GM21447 (cell line): ENCODE data around the gene PIM3.

Source experiments
- ATAC-seq: cut with Tn5 transposase; IDR thresholded peaks from one replicate; pipeline ENCODE4 v1.9.1; 2021; ENCODE audit not compliant: unreplicated experiment

Gene PIM3

DNA sequence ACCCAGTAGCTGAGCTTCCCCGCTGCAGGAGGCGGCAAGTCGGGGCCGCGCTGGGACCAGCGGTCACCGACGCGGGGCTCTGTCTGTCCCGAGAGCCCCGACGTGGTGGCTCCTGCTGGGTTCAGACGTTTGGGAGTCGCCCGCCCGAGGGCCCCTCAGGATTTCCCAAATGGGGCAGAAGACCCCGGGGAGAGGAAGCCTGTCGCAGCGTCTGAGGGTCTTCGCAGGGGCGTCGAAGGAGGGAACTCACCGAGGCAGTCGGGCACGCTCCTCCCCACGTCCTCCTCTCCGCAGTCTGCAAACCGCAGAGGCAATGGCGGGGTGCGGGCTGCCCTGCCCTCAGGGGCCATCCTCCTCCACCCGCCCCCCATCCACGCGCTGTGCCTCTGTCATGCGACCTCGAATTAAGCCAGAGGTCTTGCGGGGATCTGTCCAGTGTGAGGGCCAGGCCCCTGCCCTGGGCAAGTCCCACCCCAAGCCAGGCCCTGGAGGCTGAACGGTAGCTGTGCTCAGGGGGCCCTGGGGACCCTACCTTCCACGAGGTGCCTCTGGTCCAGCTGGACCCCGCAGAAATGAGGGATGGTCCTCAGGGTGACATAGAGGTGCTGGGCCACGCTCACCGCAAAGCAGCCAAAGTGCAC, 39.5 kb downstream of the PIM3 start:
- no peak for ATAC-seq

DNA sequence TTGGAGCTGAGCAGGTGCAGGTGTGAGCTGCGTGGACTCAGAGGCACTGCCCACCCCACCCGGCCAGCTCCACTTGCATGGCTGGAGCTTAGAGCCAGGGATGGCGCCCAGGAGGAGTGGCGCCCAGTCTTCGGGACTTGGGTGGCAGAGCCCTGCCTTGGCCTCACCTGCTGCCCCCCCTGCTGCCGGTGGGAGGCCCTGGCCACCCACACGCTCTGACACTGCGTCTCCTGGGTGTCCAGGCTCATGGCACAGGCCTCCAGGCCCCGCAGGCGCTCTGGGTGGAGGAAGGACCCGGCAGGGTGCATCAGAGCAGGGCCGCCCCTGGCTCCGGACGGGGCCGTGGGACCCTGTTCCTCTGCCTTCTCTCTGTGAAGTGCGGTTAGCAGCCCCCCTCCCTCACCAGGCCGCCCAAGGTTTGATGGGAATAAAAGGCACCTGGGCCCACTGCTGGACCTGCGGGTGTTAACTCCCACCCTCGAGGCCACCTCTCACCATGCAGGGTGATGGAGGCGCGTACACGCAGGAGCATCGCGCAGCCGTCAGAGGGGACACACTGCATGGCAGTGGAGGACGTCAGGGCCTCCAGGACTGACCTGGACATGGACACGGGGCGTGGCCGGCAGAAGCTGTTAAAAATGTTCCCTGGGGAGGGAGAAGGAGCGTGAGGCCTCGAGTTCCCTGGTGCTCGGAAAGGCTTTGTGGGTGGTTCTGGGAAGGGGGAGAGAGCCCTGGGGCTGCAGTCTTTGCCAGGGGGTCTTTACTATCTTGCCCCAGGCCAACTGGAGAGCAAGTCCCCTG, 40.2 kb downstream of the PIM3 start:
- ATAC-seq, result no peak

DNA sequence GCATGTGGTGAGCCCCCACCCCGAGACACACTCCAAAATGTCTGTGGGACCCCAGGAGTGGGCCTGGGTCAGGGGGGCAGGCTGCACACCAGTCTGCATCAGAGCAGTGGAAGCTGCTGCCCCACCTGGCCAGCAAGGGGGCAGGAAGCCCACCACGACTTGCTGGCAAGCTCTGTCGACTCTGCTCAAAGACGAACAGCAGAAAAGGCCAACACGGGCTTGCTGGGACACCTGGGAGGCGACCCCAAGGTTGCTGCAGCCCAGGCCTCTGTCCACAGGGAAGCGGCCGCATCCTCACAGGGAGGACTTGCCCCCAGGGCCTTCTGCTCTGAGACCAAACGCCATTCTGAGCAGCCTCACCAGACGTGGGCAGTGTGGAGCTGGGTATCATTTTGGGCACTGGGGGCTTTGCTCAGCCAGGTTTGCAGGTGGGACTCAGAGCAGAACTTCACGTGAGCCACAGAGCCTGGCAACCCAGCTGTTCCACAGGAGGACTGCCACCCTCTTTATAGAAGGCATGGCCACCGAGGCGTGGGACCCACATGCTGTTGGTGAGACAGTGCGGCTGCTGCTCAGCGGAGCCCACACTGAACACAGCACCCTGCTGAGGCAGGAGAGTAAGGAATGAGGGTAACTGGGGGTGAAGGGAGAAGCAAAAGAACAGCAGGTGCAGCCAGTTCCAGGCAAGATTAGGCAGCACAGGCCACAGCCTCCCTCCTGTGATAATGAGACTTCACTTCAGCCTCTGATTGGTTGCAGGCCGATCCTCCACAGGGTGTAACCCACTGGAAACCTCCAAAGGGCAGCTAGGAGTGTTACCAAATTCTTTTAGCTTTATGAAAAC, 41.0 kb downstream of the PIM3 start:
- no peak for ATAC-seq

DNA sequence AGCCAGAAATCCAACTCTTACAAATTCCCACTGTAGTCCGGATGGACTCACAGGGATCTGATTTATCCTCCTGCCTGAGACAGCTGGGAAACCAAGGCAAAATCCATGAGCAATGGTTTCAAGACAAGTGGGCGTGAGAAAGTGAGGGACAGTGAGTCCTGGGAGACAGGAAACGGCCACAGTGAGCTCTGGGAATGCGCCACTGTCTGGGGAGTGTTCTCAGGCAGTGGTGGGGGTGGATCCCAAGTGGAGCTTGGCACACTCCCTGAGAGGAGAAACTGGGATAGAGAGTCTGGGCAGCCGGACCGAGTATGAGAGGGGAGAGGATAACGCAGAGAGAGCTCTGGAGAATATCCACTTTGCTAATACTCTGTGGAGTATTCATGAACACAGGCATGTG, 42.2 kb downstream of the PIM3 start:
- no peak for ATAC-seq

DNA sequence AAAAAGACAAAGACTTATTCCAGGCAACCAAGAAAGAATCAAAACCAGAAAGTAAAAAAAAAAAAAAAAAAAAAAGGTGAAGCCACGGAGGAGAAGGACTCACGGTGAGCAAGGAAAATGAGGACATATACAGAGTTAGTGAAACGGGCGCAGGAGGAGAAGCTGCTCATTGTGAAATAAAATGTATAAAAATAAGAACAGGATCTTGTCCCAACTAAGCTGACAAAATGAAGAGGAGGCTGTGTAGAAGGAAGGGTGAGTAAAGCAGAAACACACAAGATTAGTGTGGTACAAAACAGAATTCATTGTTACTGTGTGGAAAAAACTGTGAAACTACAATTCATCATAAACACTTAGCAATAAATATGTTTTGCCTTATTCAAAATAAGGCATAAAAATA, 44.3 kb downstream of the PIM3 start:
- ATAC-seq, result no peak

DNA sequence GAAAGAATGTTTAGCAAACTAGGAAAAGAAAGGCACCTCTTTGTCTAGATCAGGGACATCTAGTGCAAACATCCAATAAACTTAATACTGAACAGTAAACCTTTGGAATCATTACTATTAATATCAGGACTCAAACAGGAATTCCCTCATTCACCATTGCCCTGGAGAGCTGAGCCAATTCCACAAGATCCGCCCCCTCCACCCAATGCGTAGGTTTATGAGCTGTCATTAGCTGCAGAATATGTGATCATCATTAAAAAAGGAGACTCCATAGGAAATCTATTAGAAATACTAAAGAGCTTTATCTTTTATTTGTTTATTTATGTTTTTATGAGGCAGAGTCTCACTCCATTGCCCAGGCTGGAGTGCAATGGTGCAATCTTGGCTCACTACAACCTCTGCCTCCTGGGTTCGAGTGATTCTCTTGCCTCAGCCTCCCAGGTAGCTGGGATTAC, 46.5 kb downstream of the PIM3 start:
- no peak for ATAC-seq

DNA sequence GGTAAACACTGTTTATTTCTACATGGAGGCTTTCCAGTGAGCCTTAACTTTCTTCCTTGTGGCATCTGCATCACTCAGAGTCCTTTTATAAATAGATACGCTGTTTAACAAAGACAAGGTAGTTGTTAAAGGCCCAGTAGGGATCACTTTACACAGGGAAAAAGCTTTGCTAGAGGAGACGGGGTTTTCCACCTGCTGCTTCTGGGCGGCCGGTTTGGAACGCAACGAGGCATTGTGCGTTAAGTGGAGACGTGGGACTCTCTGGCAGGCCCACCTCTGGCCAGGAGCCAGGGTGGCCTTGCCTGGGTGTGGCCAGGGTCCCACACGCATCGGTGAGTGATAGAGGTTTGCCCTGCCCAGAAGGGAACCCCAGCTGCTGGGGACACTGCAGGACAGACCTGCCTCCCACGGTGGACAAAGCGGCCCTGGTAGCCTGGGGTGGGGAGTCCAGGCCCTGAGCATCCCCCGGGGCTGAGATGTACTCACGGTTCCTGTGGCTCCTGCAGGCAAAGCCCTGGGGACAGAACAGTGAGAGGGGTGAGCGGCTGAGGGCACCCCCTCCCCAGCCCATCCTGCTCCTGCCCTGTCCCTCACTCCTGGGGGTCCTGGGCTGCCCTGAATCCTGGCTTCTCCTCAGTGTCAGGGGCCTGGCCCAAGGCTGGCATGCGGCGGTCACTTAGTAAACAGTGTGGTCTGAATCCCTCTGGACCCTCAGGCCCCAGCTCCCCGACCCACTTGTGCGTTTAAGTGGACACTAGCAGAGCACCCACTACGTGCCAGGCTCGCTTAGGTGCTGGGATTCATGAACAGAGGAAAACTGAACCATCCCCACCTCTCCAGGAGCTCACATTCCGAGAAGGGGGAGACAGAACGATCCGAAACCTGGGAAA, 47.8 kb downstream of the PIM3 start:
- no peak for ATAC-seq

DNA sequence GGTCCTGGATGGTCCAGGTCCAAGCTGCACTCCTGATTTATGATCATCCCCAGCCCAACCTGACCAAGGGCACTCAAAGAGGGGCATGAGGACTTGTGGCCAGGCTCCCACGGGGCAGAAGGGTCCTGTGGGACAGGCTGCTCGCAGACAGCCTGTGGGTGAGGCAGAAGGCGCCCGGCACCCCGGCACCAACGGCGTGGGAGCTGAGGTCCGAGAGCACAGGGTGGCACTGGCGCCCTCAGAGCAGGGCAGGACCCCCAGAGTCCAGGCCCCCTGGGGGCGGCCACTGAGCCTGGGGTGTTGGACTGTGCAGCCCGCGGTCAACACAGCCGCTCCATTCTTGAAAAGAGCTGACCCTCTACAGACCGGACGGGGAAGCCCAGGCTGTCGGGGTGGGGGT, 48.7 kb downstream of the PIM3 start:
- no peak for ATAC-seq

DNA sequence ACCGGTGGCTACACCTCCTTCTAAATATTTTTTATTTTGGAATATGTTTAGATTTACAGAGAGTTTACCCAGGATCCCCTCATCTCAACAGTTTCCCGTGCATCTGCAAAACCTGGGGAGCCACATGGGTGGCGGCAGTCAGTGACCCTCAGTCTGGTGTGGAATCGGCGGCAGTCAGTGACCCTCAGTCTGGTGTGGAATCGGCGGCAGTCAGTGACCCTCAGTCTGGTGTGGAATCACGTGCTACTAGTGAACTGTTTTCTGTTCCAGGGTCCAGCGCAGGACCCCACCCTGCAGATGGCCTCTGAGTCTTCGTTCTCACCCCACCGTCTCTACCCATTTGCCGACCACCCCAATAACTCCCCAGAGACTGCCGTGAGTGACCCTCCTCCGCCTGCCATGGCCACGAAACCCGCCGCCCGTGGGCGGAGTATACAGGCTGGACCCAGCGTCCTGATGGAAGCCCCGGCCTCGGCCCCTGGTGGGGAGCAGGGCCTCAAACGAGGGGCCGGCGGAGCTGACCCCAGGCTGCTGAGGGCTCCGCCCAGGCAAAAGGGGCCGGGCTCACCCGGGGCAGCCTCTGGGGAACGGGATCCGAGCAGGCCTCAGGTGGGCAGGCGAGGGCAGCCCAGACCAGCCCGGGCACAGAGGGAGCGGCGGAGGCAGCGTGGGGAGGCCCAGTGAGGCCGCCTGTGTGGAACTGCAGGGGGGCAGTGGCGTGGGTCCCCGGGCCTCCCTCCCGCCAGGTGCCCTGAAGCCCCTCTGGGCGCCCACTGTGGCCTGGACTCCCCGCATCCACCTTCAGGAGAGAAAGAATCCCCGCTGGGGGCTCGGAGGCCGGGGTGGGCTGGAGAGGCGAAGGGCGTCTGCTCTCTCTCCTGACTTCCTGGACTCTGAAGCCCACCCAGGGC, 49.4 kb downstream of the PIM3 start:
- ATAC-seq, result no peak

DNA sequence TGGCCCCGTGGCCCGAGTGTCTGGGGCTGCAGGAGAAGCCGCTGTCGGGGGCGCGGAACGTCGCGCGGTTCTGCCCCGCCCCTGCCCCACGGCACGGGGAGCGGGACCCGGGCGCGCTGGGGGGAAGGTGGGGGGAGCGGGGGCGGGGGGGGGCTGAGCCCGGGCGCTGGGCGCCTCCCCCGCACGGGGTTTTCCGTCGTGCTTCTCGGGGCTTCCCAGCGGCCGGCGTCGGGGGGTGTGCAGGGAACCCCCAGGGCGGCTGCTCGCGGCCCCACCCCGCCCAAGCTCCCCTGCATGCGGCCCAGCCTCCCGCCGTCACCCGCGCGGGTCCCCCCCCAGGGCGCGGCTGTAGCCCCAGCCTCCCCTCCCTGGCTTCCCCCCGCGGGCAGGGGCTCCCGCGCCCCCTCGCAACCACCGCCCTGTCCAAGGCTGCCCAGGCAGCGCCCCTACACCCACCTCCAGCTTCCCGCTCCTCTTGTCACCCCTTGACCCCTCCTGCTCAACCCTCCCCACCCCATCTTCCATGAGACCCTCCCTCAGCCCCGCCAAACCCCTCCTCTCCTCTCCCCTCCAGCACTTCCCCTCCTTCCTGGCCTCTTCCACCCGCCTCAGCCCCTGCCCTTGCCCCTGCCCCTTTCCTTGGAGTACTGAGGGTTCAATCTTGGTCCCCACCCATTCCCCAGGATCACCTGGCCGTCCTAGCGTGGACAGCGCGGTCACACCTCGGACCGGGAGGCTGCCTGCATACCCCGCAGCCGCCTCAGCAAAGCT, 50.3 kb downstream of the PIM3 start:
- ATAC-seq, result no peak

DNA sequence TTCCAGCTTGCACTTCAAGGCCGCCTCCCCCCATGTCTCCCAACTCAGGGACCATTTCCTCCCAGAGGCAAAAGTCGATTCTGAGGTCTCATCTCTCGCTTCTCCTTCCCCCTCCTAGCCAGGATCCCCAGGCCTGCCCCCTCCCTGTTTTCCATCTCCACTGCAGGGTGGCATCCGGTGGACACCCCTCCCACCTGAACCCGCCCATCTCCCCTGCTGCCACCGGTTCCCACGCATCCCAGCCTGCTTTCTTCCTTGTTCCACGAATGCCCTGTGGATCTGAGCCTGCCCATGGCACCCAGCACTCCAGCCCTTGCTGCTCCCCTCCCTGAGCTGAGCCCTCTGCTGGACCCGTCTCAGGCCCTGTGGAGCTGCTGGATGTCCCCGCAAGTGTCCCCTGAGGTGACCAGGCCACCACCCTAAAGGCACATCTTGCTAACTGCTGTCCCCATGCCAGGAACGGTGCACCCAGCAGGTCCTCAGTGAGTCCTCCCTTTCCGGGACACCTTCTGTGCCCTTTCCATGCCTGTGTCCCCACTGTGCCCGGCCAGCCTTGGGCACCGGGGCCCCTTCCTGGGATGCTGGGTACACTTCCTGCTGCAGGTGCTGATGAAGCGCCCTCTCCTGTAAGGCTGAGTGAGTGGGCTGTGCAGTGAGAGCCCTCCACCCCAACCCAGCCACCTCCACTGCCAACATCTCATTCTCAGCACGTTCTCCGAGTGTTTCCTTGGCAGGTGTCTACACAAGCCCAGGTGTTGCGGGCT, 51.1 kb downstream of the PIM3 start:
- no peak for ATAC-seq

DNA sequence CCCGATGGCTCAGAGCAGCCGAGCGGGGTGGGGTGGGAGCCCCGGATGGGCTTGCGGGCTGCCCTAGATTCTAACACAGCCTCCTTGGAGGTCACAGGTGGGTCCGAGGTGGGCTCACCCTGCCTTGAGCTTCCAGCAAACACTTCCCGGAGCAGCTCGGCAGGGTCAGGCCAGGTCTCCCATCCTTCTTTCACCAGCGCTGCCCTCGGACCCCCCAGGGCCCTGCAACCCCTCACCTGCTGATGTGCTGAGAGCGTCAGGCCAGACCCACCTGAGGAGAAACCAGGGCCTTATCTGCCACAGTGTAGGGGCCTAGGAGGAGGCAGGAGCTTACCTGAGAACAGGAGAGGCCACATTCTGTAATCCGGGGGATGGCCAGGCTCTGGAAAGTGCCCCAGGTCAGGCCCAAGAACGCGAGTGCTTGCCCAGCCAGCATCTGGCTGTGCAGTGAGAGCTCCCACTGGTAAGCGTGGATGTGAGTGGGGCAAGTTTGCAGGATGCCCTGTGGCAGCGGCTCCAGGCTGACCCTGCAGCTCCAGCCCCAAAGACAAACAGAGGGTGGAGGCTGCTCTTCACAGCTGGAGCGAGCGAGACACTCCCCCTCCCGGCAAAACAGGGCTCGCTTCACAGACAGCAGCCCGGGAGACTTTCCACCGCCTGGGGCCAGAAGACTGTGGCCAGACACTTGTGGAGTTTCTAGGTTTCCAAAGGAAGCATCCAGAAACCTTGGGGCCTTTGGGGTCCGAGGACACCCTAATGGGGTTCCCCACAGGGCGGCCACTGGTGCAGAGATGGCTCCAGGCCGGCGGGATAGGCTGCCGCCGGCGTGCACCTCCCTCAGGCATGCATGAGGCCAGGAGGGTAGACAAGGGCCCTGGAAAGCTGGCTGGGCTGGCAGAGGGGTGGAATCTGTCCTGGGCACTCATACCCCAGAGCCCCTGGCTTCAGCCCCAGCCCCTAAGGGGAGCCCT, 51.9 kb downstream of the PIM3 start, which contains the start of gene IL17REL:
Gene IL17REL (minus strand): TSS at position 555 of the 971 bp plus-strand sequence. CDS start 119 bp downstream, at position 436.
- no peak for ATAC-seq
